Right renal pelvis (tissue), 4 donors: ENCODE measurements around the gene RMDN2. TPM values are rescaled to one million over a fixed set of nuclear protein-coding genes. Genes with fewer than 3 reads are reported as not detected.
"Not testable (repeated sequence)": the region's sequence is repeated elsewhere in the genome, so short reads cannot be mapped to it uniquely, and the experiment has no call there.

Experiments used
- DNase-seq, 4 donors: peaks; one replicate each; pipeline ENCODE4 v3.0.0-alpha.2; 2013; ENCODE audit warnings: low read depth in 4 of 4, low spot score in 3 of 4, missing footprints in 1 of 4
- polyA plus RNA-seq, 4 donors: library from polyadenylated mRNA; unstranded; fragments of 120-200 nt; gene quantifications; one replicate each; pipeline ENCODE4 v1.2.1, GENCODE V29; 2013; ENCODE audit not compliant: insufficient read length in 4 of 4

Gene RMDN2
- polyA plus RNA-seq, 4 donors: 9.4 to 12.5 (median 11.5) TPM

DNA sequence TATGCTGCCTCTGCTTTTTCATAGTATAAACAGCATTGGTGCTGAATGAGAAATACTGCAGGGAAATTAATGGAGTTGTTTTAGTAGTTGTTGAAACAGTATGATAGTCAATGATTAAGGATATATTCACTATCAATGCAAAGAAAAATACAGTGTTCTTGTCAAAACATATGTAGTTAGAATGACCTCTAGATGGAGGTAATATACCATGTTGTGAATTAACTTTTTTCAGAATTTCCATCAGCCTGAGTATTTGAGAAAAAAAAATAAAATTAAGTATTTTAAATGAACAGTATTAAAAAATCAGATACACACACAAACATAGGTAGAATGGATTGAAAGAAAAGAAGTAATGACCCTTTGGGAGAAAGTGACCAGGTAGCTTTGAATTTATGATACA is 59.5 kb downstream of the RMDN2 start:
- no peak for DNase-seq

DNA sequence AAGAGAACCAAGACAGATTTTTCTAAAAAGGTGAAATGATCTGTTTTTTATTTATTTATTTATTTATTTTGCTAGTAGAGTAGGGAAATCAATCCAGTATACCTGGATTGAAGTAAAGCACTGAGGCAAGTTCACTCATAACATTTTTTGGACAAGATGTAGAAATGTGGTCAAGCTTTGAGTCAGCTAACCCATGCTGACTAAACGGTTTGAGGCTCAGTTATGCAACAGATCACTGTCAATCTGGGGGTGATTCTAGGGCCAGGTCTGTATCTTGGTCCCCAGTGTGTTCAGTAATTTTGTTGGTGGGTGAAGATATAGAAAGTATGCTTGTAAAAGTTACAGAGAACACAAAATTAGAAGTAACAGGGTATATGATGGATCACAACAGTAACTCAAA is 60.2 kb downstream of the RMDN2 start:
- DNase-seq: no peak

DNA sequence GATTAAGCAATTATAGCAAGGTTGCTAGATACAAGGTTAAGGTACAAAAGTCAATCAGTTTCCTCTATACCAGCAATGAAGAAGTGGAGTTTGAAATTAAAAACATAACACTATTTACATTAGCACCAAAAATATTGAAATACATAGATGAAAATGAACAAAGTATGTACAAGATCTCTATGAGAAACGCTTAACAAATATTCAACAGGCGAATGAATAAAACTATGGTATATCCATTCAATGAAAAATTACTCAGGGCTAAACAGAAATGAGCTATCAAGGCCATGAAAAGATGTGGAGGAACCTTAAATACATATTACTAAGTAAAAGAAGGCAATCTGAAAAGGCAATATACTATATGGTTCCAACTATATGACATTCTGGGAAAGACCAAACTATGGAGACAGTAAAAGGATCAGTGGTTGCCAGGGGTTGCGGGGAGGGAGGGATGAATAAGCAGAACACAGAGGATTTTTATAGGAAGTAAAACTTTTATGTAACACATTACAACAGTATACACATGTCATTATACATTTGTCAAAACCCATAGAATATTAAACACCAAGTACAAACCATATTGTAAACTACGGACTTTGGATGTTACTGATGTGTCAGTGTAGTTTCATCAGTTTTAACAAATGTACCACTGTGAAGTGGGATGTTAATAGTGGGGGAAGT is 62.1 kb downstream of the RMDN2 start:
- no peak for DNase-seq

DNA sequence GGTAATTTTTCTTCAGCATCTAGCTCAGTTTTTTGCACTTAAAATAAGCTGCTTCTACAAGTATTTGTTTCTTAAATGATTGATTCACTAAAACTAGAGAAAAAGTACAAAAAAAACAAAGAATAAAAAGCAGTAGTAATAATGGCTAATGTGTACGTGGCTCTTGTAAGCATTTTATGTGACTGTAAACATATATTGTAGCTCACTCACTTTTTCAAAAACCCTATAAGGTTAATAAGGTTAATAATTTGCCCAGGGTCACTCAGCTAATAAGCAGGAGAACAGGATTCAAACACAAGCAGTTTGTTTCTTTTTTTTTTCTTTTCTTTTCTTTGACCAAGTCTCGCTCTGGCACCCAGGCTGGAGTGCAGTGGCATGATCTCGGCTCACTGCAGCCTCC is 67.5 kb downstream of the RMDN2 start:
- DNase-seq: peak in 1 of 4 donors; percentile 46

DNA sequence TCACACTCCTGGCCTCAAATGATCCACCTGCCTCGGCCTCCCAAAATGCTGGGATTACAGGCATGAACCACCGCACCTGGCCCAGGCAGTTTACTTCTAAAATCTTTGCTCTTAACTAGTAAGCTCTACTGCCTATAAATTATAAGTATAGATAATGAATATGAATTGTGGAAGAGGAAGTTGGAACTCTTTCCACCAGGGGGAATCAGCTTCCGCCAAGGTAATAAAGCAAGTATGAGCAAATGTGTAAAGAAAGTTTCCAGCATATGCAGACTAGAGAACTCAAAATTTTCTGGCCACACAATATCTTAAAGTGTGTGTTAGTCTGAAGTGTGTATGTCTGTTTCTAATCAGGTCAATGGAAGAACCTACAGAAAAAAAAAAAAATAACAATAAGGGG is 68.1 kb downstream of the RMDN2 start:
- DNase-seq: no peak

DNA sequence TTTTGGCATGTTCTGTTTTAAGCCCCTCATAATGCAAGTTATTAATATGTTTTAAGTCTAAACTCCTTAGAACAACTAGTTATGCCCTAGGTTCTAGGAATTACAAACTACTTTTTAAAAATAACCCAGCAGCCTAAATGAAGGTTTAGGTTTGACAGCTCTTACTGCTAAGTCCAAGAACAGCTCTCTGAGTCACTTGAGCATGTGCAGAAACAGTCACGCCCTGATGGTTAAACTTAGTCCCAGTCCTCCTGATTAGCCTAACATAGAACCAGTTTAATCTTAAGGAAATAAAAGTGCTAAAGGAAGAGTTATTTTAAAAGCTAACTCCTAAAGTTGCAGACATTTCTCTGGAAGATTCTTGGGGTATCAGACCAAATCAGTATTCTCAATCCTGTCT is 72.5 kb downstream of the RMDN2 start:
- no peak for DNase-seq

DNA sequence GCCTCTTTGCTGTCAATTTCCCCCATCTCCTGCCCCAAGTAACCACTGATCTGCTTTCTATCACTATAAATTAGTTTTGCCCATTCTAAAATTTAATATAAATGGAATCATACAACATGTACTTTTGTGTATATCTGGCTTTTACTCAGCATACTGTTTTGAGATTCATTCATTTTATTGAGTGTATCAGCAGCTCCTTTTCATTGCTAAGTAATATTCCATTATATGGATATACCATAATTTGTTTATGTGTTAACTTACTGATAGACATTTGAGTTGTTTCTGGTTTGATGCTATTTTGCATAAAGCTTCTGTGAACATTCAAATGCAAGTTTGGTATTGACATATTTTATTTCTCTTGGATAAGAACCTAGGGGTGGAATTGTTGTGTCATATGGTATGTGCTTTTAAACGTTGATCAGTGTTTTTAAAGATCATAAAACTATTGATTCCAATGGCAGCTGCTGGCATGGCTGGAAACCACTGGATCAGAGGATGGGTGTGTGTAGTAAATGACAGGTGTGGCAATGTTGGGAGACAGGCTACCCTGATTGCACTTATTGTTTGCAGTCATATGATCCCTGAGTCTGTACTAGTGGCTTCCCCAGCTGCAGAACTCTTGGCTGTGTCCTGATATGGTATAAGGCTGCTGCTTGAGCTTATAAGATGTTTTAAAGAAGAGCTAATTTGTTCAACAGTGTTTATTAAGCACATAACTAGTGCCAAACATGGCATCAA is 75.6 kb downstream of the RMDN2 start:
- DNase-seq: no peak

DNA sequence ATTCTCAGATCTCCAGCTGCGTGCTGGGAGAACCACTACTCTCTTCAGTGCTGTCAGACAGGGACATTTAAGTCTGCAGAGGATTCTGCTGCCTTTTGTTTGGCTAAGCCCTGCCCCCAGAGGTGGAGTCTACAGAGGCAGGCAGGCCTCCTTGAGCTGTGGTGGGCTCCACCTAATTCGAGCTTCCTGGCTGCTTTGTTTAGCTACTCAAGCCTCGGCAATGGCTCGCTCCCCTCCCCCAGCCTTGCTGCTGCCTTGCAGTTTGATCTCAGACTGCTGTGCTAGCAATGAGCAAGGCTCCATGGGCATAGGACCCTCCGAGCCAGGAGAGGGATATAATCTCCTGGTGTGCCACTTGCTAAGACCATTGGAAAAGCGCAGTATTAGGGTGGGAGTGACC is 85.1 kb downstream of the RMDN2 start:
- DNase-seq: not testable (repeated sequence)

DNA sequence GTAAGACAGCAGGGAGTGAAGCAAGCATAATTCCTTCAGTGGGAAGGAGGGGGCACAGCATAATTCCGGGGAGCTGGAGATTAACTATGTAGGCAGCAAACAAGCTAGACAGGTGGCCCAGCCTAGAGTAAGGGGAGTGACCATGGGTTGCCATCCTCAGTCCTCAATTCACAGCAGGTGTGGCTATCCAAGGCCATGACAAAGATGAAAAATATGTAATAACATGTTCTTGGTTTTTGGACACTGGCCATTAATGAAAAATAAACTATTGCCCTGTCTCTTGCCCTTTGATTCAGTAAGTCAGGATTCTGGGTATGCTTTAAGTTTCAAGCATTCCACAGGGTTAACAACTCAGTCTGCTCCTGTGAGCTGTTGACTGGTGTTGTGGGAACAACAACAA is 85.9 kb downstream of the RMDN2 start:
- DNase-seq: no peak

DNA sequence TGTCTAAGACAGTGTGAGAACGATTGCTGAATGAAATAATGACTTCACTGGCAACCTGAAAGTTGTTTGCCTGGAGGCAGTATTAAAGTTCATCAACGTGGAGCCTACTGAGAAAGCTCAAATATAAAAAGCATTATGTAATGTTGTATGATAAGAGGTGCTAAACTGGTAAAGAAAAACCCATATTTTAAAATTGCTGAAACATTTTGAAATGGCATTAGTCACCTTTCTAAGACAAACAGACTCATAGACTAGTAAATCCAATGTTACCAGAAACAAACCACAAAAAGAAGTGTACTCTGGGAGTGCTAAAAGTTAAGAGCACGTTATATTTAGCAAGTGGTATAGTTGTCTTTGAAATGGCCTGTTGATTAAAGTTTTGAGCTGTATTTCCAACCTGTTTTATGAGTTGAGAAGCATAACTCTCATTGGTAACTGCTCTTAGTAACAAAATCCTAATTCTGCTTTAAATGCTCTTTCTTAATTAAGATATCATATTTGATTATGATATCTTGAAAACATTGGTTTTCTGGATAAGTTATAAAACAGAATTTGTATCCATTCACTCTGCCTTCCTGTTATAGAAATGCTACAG is 88.2 kb downstream of the RMDN2 start:
- DNase-seq: no peak

DNA sequence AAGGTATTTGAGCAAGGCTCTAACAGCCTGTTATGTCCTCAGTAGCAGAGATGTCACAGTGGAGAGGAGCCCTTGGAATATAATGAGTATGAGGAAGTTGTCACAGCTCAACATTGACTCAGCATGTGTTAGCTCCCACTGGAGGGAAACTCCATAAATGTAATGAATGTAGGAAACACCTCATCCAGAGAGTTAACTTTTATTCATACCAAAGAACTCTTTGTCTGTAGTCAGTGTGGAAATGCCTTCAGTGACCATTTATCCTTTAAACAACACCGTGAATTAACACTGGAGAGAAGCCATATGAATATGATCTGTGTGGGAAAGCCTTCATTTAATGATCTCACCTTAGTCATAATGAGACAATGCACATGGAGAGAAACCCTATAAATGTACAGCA is 91.1 kb downstream of the RMDN2 start:
- no peak for DNase-seq

DNA sequence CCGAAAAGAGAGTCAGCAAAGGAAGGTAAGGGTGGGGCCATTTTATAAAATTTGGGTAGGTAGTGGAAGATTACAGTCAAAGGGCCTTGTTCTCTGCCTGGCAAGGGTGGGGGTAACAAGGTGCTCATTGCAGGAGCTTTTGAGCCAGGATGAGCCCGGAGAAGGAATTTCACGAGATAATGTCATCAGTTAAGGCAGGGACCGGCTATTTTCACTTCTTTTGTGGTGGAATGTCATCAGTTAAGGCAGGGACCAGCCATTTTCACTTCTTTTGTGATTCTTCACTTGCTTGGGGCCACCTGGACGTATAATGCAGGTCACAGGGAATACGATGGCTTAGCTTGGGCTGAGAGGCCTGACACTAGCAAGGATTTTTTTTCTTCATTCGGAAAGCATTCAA is 92.7 kb downstream of the RMDN2 start:
- no peak for DNase-seq

DNA sequence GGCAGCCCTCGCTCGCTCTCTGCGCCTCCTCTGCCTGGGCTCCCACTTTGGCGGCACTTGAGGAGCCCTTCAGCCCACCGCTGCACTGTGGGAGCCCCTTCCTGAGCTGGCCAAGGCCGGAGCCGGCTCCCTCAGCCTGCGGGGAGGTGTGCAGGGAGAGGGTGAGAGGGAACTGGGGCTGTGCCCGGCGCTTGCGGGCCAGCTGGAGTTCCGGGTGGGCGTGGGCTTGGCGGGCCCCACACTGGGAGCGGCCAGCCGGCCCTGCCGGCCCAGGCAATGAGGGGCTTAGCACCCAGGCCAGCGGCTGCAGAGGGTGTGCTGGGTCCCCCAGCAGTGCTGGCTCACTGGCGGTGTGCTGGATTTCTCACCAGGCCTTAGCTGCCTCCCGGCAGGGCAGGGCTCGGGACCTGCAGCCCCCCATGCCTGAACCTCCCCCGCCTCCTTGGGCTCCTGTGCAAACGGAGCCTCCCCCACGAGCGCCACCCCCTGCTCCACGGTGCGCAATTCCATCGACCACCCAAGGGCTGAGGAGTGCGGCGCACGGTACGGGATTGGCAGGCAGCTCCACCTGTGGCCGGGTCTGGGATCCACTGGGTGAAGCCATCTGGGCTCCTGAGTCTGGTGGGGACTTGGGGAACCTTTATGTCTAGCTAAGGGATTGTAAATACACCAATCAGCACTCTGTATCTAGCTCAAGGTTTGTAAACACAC is 95.4 kb downstream of the RMDN2 start:
- DNase-seq: not testable (repeated sequence)

DNA sequence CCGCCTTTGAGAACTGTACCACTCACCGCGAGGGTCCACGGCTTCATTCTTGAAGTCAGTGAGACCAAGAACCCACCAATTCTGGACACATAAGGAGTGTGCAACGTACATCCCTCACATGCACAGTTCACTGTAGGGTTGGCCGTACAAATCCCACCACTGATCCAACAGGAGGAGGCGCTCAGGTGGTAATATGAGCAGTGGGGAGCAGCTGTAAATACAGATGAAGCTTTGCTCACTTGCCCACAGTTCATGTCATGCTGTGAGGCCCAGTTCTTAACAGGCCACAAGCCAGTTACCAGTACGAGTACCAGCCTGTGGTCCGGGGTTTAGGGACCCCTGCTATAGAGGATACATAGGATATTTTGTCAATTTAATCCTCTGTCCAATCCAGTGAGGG is 96.5 kb downstream of the RMDN2 start:
- no peak for DNase-seq

DNA sequence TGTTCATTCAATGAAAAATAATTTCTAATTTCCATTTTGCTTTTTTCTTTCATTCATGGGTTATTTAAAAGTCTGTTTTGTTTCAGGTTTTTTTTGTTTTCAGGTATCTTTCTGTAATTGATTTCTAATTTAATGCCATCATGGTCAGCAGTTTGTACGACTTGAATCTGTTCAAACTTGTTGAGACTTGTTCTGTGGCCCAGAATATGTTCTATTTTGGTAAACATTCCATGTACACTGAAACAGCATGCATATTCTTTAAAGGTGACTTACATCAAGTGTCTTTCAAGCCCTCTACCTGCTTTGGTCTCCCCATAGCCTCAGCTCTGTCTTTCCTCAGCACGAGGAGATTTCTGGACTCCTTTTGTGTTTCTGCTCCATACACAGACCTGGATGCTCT is 101.8 kb downstream of the RMDN2 start:
- DNase-seq: no peak

DNA sequence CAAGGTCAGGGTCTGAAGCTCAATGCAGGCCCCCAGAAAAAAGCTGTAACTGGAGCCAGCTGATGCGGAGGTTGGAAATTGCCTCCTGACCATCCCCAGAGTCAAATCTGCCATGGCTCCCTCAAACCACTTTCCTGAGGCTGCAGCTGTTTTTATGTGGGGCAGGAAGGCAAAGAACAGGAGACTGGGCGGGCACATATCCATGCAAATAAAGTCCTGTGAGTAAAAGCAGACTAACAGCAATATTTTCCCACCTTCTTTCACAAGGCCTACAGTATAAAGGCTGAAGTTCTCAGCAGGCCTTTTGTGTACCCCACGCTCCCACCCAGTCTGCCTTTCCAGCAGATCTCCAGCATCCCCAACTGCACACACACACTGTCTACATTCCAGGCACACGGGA is 103.7 kb downstream of the RMDN2 start:
- no peak for DNase-seq

DNA sequence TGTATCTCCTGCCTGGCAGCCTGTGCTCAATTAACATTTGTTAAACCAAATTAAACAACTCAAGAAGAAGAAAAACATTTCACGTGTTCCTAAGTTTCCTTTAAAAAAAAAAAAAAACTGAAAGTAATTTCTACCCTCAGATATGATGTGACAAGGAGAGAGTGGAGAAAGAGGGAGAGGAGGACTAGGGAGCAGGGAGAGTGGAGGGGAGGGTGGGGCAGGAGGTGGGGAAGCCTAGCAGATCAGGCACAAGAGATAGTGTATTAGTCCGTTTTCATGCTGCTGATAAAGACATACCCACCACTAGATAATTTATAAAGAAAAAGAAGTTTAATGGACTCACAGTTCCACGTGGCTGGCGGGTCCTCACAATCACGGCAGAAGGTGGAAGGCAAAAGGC is 104.4 kb downstream of the RMDN2 start:
- no peak for DNase-seq

DNA sequence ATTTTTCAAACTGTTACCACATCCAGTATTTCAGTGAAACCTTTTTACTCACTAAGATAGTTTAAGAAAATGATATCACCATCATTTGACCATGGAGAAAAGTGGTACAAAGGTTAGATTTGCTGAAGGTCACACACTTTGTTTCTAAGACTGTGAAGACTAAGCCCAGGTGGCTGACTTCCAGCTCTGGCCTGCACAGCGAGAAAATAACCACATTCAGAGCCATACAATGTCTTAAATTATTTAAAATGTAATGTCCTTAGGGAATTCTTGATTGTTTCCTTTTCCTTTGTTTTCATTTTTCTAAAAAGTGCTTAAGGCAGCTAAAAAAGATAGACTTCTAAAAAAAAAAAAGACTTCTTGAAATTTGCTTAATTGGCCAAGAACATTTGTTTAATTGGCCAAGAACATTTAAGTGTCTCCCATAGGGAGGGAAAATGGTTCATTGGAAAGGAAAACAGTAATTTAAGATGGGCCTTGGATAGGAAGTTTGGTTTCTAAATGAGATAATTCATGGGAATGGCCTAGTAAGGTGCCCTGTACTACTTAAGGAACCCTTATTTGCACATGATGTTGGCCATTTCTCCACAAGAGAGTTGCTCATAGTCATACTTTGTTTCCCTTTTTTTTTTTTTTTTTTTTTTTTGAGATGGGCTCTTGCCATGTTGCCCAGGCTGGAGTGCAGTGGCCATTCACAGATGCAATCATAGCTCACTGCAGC is 105.7 kb downstream of the RMDN2 start:
- DNase-seq: peak in 1 of 4 donors; percentile 27

DNA sequence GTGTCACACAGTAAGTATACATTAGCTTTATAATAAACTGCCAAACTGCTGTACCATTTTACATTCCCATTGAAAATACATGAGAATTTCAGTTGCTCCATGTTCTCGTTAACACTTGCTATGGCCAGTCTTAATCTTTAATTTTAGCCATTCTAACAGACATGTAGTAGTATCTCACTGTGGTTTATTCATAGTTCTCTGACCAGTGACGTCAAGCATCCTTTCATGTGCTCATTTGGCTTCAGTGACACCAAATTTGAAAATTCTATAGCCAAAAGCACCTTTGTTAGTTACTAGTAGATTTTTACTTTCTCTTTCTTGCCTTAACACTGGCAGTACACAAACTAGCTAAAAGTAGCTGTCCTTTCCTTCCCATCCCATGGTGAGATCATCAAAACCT is 107.9 kb downstream of the RMDN2 start:
- no peak for DNase-seq

DNA sequence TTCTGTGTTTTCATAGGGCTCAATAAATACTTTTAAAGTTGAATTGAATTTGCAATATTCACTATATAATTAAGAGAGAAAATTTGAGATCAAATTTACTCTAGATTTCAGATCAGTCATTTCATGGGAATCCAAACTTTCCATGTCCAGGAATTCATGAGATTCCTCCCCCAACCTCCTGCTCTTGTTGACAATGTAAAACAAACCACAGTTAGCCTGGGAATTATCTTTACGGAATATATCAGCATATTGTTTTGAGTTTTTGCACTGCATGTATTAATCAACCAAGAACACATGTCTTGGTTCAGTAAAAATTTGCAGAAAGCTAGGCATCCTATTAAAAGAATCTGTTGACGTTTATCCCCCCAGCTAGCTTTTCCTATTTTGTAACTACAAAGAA is 108.6 kb downstream of the RMDN2 start:
- DNase-seq: no peak

DNA sequence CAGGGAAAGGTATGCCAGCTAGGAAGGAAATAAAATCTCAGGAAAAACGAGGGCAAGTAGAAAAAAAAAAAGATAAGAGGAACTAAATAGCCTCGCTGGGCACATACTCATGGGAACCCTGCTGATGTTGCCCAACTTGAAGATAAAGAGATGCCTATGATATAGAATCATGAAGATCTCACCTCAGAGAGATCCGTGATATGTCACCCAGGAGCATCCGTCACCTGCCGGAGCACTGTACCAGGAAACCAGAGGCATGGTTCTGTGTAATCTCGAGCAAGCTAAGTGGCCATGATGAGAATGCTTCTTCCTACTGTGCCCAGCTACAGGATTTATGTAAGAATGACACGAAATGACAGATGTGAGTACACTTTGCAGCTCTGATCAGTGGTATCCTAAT is 110.9 kb downstream of the RMDN2 start:
- DNase-seq: no peak
